Bronchus fibroblast of lung (primary cell): ENCODE results near the gene AIRE. TPM values are rescaled to one million over a fixed set of nuclear protein-coding genes. Genes with fewer than 3 reads are reported as not detected.

ENCODE experiments used
- total RNA-seq: library from RNA; depleted of rRNA; stranded (reverse); fragments of >200 nt; gene quantifications from 2 replicates; pipeline ENCODE4 v1.2.3, GENCODE V29; 2015

The AIRE gene
- total RNA-seq, result not detected in 2 replicates

GRCh38 chr21:44285138-44285992 lies at the start of gene AIRE:
Gene AIRE (plus strand): TSS chr21:44285876. CDS start chr21:44286007, 131 bp downstream.

GRCh38 chr21:44240842-44241241 lies 44.8 kb upstream of the AIRE start, which contains the start of gene ICOSLG:
Gene ICOSLG (minus strand): TSS chr21:44240943. CDS start chr21:44240817, 126 bp downstream.

GRCh38 chr21:44261675-44262295 lies 23.9 kb upstream of the AIRE start, which contains the start of gene DNMT3L:
Gene DNMT3L (minus strand): TSS chr21:44261897. CDS start chr21:44261259, 638 bp downstream.

GRCh38 chr21:44299458-44300261 lies 14.0 kb downstream of the AIRE start, which contains the start of gene PFKL:
Gene PFKL (plus strand): TSS chr21:44300053. CDS start chr21:44300106, 53 bp downstream.

GRCh38 chr21:44338971-44339910 lies 53.6 kb downstream of the AIRE start, which contains the start of gene CFAP410:
Gene CFAP410 (minus strand): TSS chr21:44339390. CDS start chr21:44339194, 196 bp downstream.

Other genes with a start within 250 kb of the AIRE start
- gene PWP2, start 178.5 kb upstream of the AIRE start, total RNA-seq, result 3.4 and 6.7 TPM in 2 replicates
- gene GATD3, start 152.2 kb upstream of the AIRE start, total RNA-seq, result 3.5 and 5.6 TPM in 2 replicates
- gene ICOSLG, start 44.9 kb upstream of the AIRE start, total RNA-seq, result under 0.01 TPM in 1 of 2 replicates, not detected in the other
- not detected in 2 replicates for gene DNMT3L, start 24.0 kb upstream of the AIRE start, total RNA-seq
- gene PFKL, start 14.2 kb downstream of the AIRE start, total RNA-seq, result 96.3 and 107 TPM in 2 replicates
- gene CFAP410, start 53.5 kb downstream of the AIRE start, total RNA-seq, result 13.3 and 16.6 TPM in 2 replicates
- gene TRPM2, start 67.7 kb downstream of the AIRE start, total RNA-seq, result not detected in 2 replicates
- gene LRRC3, start 169.6 kb downstream of the AIRE start, total RNA-seq, result 1.3 and 1.5 TPM in 2 replicates